ENCODE measurements around the gene WDR64.

DNA sequence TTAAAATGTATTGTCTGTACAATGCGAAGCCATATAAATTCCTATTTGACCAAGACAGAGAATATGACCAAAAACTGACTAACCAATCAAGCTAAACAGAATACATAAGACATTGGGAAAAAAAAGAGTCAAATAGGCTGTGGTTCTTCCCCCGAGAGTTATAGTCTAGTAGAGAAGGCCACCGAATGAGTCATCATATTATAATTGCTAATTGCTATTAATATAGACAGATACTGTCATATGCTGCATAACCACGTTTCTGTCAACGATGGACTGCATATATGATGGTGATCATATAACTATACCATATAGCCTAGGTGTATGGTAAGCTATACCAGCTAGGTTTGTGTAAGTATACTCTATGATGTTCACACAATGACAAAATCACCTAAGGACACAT, 82.5 kb downstream of the WDR64 start:
- TF ChIP-seq CTCF (IDR thresholded peaks at IDR 0.05) (no peak), POLR2A (IDR thresholded peaks at IDR 0.05) (no peak)
